Epithelial cell of esophagus (primary cell): Measurements from ENCODE around the gene KIF16B.
A peak's percentile ranks its signal among the peaks of the same experiment; 100 is the strongest.

Experiments used
- DNase-seq: peaks from one replicate; pipeline ENCODE4 v3.0.0; 2010; ENCODE audit warnings: low read depth
- H3K4me3 ChIP-seq: 2 replicates; pipeline ENCODE4 v1.5.1; 2011; ENCODE audit warnings: mild to moderate bottlenecking, low read length, control low read depth
- CTCF ChIP-seq: IDR thresholded peaks from 2 replicates; pipeline ENCODE4 v1.5.1; 2011; ENCODE audit warnings: low read depth, mild to moderate bottlenecking, low read length, control low read depth, inconsistent platforms; ENCODE audit not compliant: insufficient read depth; ENCODE audit errors: missing control alignments

Gene KIF16B

GRCh38 chr20:16369441-16369840 lies 203.8 kb downstream of the KIF16B start:
- no peak for TF ChIP-seq CTCF
- no peak overlapping the region for H3K4me3 ChIP-seq
- DNase-seq = no peak

DNA sequence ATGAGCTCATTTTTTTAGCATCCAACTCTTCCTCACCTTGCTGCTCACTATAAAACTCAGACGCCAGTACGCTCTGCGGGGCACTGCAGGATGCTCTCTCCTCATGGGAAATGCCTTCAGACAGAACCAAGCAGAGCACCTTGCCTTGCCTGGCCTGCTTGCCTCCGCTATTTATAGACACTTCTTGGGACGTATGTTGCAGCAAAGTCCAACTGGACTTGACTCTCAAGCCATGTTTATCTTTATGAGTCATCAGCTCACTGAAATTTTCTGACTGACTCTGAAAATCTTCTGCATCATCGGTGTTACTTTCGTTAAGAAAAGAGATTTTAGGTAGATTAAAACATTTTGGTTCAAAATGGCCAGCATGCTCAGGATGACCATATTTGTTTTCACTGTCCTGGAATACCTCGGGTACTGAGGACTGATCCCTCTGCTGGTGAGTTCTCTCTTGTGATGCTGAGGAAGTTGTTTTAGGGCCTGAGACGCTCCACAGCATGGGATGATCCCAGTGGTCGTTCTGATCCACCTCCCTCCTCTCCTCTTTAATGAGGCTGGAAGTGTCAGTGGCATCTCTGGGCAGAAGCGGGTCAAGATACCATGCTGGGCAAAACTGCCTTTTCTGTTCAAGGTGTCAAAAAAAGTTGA lies 204.5 kb downstream of the KIF16B start:
- no peak for TF ChIP-seq CTCF
- H3K4me3 ChIP-seq = no peak overlapping the region
- peak; percentile 5 for DNase-seq

DNA sequence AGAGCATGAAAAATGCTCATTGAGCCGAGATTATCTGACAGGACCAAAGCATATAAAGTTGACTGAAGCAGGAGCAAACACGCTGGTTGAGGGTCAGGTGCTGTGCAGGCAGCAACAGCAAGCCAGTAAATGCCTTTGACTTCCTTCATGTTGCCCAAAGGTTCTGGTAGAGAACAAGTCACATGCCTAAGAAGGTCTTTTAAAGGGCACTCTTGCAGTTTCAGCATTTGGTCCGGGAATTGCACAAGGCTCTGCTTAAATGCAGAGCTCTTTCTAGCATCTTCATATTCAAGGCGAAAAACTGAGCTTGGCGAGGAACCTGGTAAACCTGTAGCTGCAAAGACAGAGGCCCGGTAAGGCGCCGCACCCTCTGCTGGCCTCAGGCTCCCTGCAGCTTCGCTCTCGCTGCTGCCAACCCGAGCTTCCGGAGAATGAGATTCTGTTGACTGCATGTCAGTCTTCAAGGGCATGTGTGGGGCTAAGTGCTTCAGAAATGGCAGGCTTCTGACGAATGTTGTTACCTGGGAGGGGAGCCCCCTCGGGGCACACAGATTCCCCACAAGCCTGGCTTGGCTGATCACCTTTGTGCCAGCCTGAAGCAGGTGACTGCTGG lies 205.2 kb downstream of the KIF16B start:
- no peak for DNase-seq
- no peak for TF ChIP-seq CTCF
- H3K4me3 ChIP-seq = no peak overlapping the region

- H3K4me3 ChIP-seq = no peak overlapping the region
- TF ChIP-seq CTCF = no peak
- no peak for DNase-seq
These were observed 206.7 kb downstream of the KIF16B start for GRCh38 chr20:16366529-16366928.

- no peak for DNase-seq
- H3K4me3 ChIP-seq = no peak overlapping the region
- no peak for TF ChIP-seq CTCF
These were observed 208.9 kb downstream of the KIF16B start for GRCh38 chr20:16364320-16364687.

GRCh38 chr20:16363506-16364319 lies 209.5 kb downstream of the KIF16B start:
- H3K4me3 ChIP-seq = no peak overlapping the region
- no peak for TF ChIP-seq CTCF
- DNase-seq = no peak
